ENCODE measurements around the gene CGNL1.

Gene CGNL1

GRCh38 chr15:57476533-57476975 is 100.2 kb downstream of the CGNL1 start:
- Histone ChIP-seq H3K9me3 (ENCODE audit: low read length) (no peaks in the 10 kb centered on the region), H3K79me2 (ENCODE audit: insufficient read depth, low read length) (no peaks in the 10 kb centered on the region), H3K27me3 (ENCODE audit: insufficient read depth, low read length) (no peaks in the 10 kb centered on the region), H4K20me1 (ENCODE audit: insufficient read depth, low read length) (no peaks in the 10 kb centered on the region), H3K4me3 (ENCODE audit: low read depth, low read length, poor library complexity, severe bottlenecking) (no peak overlapping the region), H3F3A (ENCODE audit: insufficient read depth, low read length) (no peaks in the 10 kb centered on the region), H3K4me1 (ENCODE audit: insufficient read depth, low read length, severe bottlenecking) (no peaks in the 10 kb centered on the region), H2AFZ (ENCODE audit: low read length) (no peak overlapping the region), H3K4me2 (ENCODE audit: low read length) (no peak overlapping the region), H3K36me3 (ENCODE audit: insufficient read depth, low read length) (no peaks in the 10 kb centered on the region), H3K9ac (ENCODE audit: low read length) (no peak overlapping the region), H3K9me2 (ENCODE audit: low read depth, low read length) (no peaks in the 10 kb centered on the region), H3K27ac (ENCODE audit: low read depth, low read length, poor library complexity, severe bottlenecking) (no peak overlapping the region)
- TF ChIP-seq EZH2 (IDR thresholded peaks at IDR 0.05; ENCODE audit: borderline replicate concordance, low read length) (no peak), CTCF (IDR thresholded peaks at IDR 0.05; ENCODE audit: low read length) (no peak)

GRCh38 chr15:57477736-57478522 is 101.6 kb downstream of the CGNL1 start:
- Histone ChIP-seq H3K4me1 (ENCODE audit: insufficient read depth, low read length, severe bottlenecking) (no peaks in the 10 kb centered on the region), H3K9me3 (ENCODE audit: low read length) (no peaks in the 10 kb centered on the region), H3K27ac (ENCODE audit: low read depth, low read length, poor library complexity, severe bottlenecking) (no peak overlapping the region), H3K79me2 (ENCODE audit: insufficient read depth, low read length) (no peaks in the 10 kb centered on the region), H3K27me3 (ENCODE audit: insufficient read depth, low read length) (no peaks in the 10 kb centered on the region), H3F3A (ENCODE audit: insufficient read depth, low read length) (no peaks in the 10 kb centered on the region), H3K9me2 (ENCODE audit: low read depth, low read length) (no peaks in the 10 kb centered on the region), H4K20me1 (ENCODE audit: insufficient read depth, low read length) (no peaks in the 10 kb centered on the region), H2AFZ (ENCODE audit: low read length) (no peak overlapping the region), H3K9ac (ENCODE audit: low read length) (no peak overlapping the region), H3K4me2 (ENCODE audit: low read length) (no peak overlapping the region), H3K36me3 (ENCODE audit: insufficient read depth, low read length) (no peaks in the 10 kb centered on the region), H3K4me3 (ENCODE audit: low read depth, low read length, poor library complexity, severe bottlenecking) (no peak overlapping the region)
- TF ChIP-seq EZH2 (IDR thresholded peaks at IDR 0.05; ENCODE audit: borderline replicate concordance, low read length) = no peak

- Histone ChIP-seq H3K9ac (ENCODE audit: low read length) (no peak overlapping the region), H3K79me2 (ENCODE audit: insufficient read depth, low read length) (no peaks in the 10 kb centered on the region), H3F3A (ENCODE audit: insufficient read depth, low read length) (no peaks in the 10 kb centered on the region), H3K9me2 (ENCODE audit: low read depth, low read length) (no peaks in the 10 kb centered on the region), H4K20me1 (ENCODE audit: insufficient read depth, low read length) (no peaks in the 10 kb centered on the region), H3K27me3 (ENCODE audit: insufficient read depth, low read length) (no peaks in the 10 kb centered on the region), H3K27ac (ENCODE audit: low read depth, low read length, poor library complexity, severe bottlenecking) (no peak overlapping the region), H3K4me1 (ENCODE audit: insufficient read depth, low read length, severe bottlenecking) (no peaks in the 10 kb centered on the region), H3K4me3 (ENCODE audit: low read depth, low read length, poor library complexity, severe bottlenecking) (no peak overlapping the region), H3K9me3 (ENCODE audit: low read length) (no peaks in the 10 kb centered on the region), H3K36me3 (ENCODE audit: insufficient read depth, low read length) (no peaks in the 10 kb centered on the region), H3K4me2 (ENCODE audit: low read length) (no peak overlapping the region), H2AFZ (ENCODE audit: low read length) (no peak overlapping the region)
- no peak for TF ChIP-seq EZH2 (IDR thresholded peaks at IDR 0.05; ENCODE audit: borderline replicate concordance, low read length)
- no peak for TF ChIP-seq CTCF (IDR thresholded peaks at IDR 0.05; ENCODE audit: low read length)
Observed at GRCh38 chr15:57479005-57479404, 102.7 kb downstream of the CGNL1 start.
